Endodermal cell (in vitro differentiated cells): ENCODE measurements around the gene MIPEP. TPM values are rescaled to one million over a fixed set of nuclear protein-coding genes. Genes with fewer than 3 reads are reported as not detected.

Source experiments
- DNase-seq: peaks from one replicate; pipeline ENCODE4 v3.0.0-alpha.2; 2017
- H3K27ac ChIP-seq: 2 replicates; pipeline ENCODE4 v1.5.1; 2013; ENCODE audit warnings: mild to moderate bottlenecking, low read depth, low read length, moderate library complexity
- H3K27me3 ChIP-seq: 2 replicates; pipeline ENCODE4 v1.6.1; 2013; ENCODE audit warnings: mild to moderate bottlenecking, low read length, moderate library complexity; ENCODE audit not compliant: insufficient read depth, control insufficient read depth, poor library complexity, severe bottlenecking
- H3K36me3 ChIP-seq: 2 replicates; pipeline ENCODE4 v1.7.0; 2013; ENCODE audit warnings: mild to moderate bottlenecking, low read length, moderate library complexity; ENCODE audit not compliant: control insufficient read depth, insufficient read depth
- H3K4me1 ChIP-seq: one replicate; pipeline ENCODE4 v1.7.0; 2013; ENCODE audit warnings: low read length; ENCODE audit not compliant: control insufficient read depth, insufficient read depth
- H3K4me3 ChIP-seq: 2 replicates; pipeline ENCODE4 v1.5.1; 2013; ENCODE audit warnings: mild to moderate bottlenecking, low read length, moderate library complexity
- H3K9ac ChIP-seq: 2 replicates; pipeline ENCODE4 v1.6.1; 2013; ENCODE audit warnings: mild to moderate bottlenecking, low read length, moderate library complexity; ENCODE audit not compliant: poor library complexity, severe bottlenecking; ENCODE audit errors: extremely low read depth
- H3K9me3 ChIP-seq: 2 replicates; pipeline ENCODE4 v1.6.1; 2013; ENCODE audit warnings: mild to moderate bottlenecking, low read length, moderate library complexity; ENCODE audit not compliant: control insufficient read depth
- H3K27ac Mint-ChIP-seq: 2 replicates; pipeline ENCODE4 v1.8.0; 2020; ENCODE audit warnings: mixed read lengths
- H3K27me3 Mint-ChIP-seq: 2 replicates; pipeline ENCODE4 v1.8.0; 2021; ENCODE audit warnings: mild to moderate bottlenecking, mixed read lengths; ENCODE audit not compliant: insufficient read depth
- H3K36me3 Mint-ChIP-seq: 2 replicates; pipeline ENCODE4 v1.8.0; 2020; ENCODE audit warnings: low read depth, mixed read lengths
- H3K4me1 Mint-ChIP-seq: 2 replicates; pipeline ENCODE4 v1.8.0; 2020; ENCODE audit warnings: mixed read lengths
- H3K4me3 Mint-ChIP-seq: 2 replicates; pipeline ENCODE4 v1.8.0; 2020; ENCODE audit warnings: mild to moderate bottlenecking, moderate library complexity, mixed read lengths
- H3K9me3 Mint-ChIP-seq: 2 replicates; pipeline ENCODE4 v1.8.0; 2020; ENCODE audit warnings: mild to moderate bottlenecking, mixed read lengths
- CTCF ChIP-seq: fragments of 200-600 bp; sonication (generic); conservative IDR thresholded peaks from 2 replicates; pipeline ENCODE4 v1.5.0; 2021; ENCODE audit warnings: antibody characterized with exemption, mild to moderate bottlenecking
- WGBS, 2 experiments: methylation state at CpG; one replicate each; pipeline versions ENCODE4 v1.1.5 to v1.1.7; 2013; ENCODE audit warnings: missing lambda C conversion rate in 2 of 2, mixed read lengths in 1 of 2; ENCODE audit not compliant: insufficient coverage in 1 of 2, insufficient read length in 1 of 2; 5-methylcytosine and 5-hydroxymethylcytosine counted together
- total RNA-seq, 2 donors: library from RNA; stranded (reverse); fragmentation: NEBNext Ultra II Directional in 1 of 2; extraction: Animal tissue kit (Norgen Biotek cat#: 25700) in 1 of 2; gene quantifications; 2 replicates in 1 of 2; 3 replicates in 1 of 2; pipeline ENCODE4 v1.2.1, GENCODE V29; 2021

MIPEP gene
- total RNA-seq, 2 donors from 2014 or later: 23.1 to 23.9 TPM

GRCh38 chr13:23786607-23787006 lies 102.6 kb downstream of the MIPEP start:
- no peak overlapping the region for H3K4me3 ChIP-seq
- H3K9me3 Mint-ChIP-seq: peaks cover 18% of the 10 kb centered on the region
- no peak overlapping the region for H3K27ac Mint-ChIP-seq
- no peaks in the 10 kb centered on the region for H3K27me3 Mint-ChIP-seq
- DNase-seq: no peak
- no peaks in the 10 kb centered on the region for H3K27me3 ChIP-seq
- no peaks in the 10 kb centered on the region for H3K4me1 ChIP-seq
- WGBS, 2 experiments: 91 to 92% methylated on average over 3 of the region's 3 CpGs
- TF ChIP-seq CTCF: no peak
- H3K27ac ChIP-seq: no peak overlapping the region
- no peak overlapping the region for H3K9ac ChIP-seq
- peaks cover 5% of the 10 kb centered on the region for H3K36me3 Mint-ChIP-seq
- no peaks in the 10 kb centered on the region for H3K36me3 ChIP-seq
- no peaks in the 10 kb centered on the region for H3K4me1 Mint-ChIP-seq
- H3K9me3 ChIP-seq: no peaks in the 10 kb centered on the region
- no peak overlapping the region for H3K4me3 Mint-ChIP-seq

GRCh38 chr13:23778879-23779278 lies 110.3 kb downstream of the MIPEP start:
- Mint-ChIP-seq H3K27ac (no peak overlapping the region), H3K9me3 (peaks cover 34% of the 10 kb centered on the region), H3K36me3 (peaks cover 20% of the 10 kb centered on the region), H3K4me3 (no peak overlapping the region), H3K4me1 (no peaks in the 10 kb centered on the region), H3K27me3 (no peaks in the 10 kb centered on the region)
- no peak for DNase-seq
- Histone ChIP-seq H3K36me3 (no peaks in the 10 kb centered on the region), H3K27ac (no peak overlapping the region), H3K4me3 (no peak overlapping the region), H3K9ac (no peak overlapping the region), H3K4me1 (no peaks in the 10 kb centered on the region), H3K9me3 (peaks cover 13% of the 10 kb centered on the region), H3K27me3 (no peaks in the 10 kb centered on the region)
- 90% methylated on average over 1 of the region's 1 CpG; no CpG with 5 or more reads in 1 of the 2 experiments for WGBS, 2 experiments
- no peak for TF ChIP-seq CTCF

GRCh38 chr13:23778002-23778652 lies 111.1 kb downstream of the MIPEP start:
- Histone ChIP-seq H3K9me3 (peaks cover 13% of the 10 kb centered on the region), H3K27me3 (no peaks in the 10 kb centered on the region), H3K4me1 (no peaks in the 10 kb centered on the region), H3K9ac (no peak overlapping the region), H3K4me3 (no peak overlapping the region), H3K36me3 (no peaks in the 10 kb centered on the region), H3K27ac (no peak overlapping the region)
- no peak for DNase-seq
- Mint-ChIP-seq H3K9me3 (peaks cover 31% of the 10 kb centered on the region), H3K27ac (no peak overlapping the region), H3K4me1 (no peaks in the 10 kb centered on the region), H3K36me3 (peaks cover 16% of the 10 kb centered on the region), H3K27me3 (no peaks in the 10 kb centered on the region), H3K4me3 (no peak overlapping the region)
- WGBS, 2 experiments: 60 to 66% methylated on average over 1 to 2 of the region's 2 CpGs
- no peak for TF ChIP-seq CTCF
